Thoracic aorta (tissue), 2 donors: ENCODE data around the gene HOGA1. TPM values are rescaled to one million over a fixed set of nuclear protein-coding genes. Genes with fewer than 3 reads are reported as not detected.
"Not testable (repeated sequence)": the region's sequence is repeated elsewhere in the genome, so short reads cannot be mapped to it uniquely, and the experiment has no call there.

Experiments used
- ATAC-seq: fragments of 150-250 bp; one replicate; pipeline ENCODE4 v1.8.0; 2017; ENCODE audit warnings: low read depth; ENCODE audit not compliant: insufficient number of reproducible peaks, low FRiP score
- DNase-seq: peaks from one replicate; pipeline ENCODE4 v3.0.0-alpha.2; 2020; ENCODE audit warnings: low spot score
- H3K27ac ChIP-seq, 2 donors: fragments of 200-600 bp; sonication (generic); 1 replicate in 1 of 2; 2 replicates in 1 of 2; pipeline ENCODE4 v1.5.1; 2016; ENCODE audit warnings: mild to moderate bottlenecking in 2 of 2, moderate library complexity in 2 of 2
- H3K27me3 ChIP-seq: fragments of 200-600 bp; sonication (generic); replicated peaks from 2 replicates; pipeline ENCODE4 v1.6.0; 2016; ENCODE audit warnings: mild to moderate bottlenecking; ENCODE audit not compliant: insufficient read depth
- H3K36me3 ChIP-seq: fragments of 200-600 bp; sonication (generic); one replicate; pipeline ENCODE4 v1.5.1; 2016
- H3K4me1 ChIP-seq, 2 donors: fragments of 200-600 bp; sonication (generic); 1 replicate in 1 of 2; 2 replicates in 1 of 2; pipeline versions ENCODE4 v1.5.1 to v1.6.0; 2016; ENCODE audit warnings: low read depth in 2 of 2, mild to moderate bottlenecking in 1 of 2; ENCODE audit not compliant: control insufficient read depth in 1 of 2
- H3K4me3 ChIP-seq: fragments of 200-600 bp; sonication (generic); 2 replicates; pipeline ENCODE4 v1.5.1; 2016; ENCODE audit warnings: mild to moderate bottlenecking
- H3K9me3 ChIP-seq: fragments of 200-600 bp; sonication (generic); 2 replicates; pipeline ENCODE4 v1.5.1; 2016
- CTCF ChIP-seq: fragments of 200-600 bp; sonication (generic); IDR thresholded peaks from one replicate; pipeline ENCODE4 v1.5.1; 2019; ENCODE audit warnings: antibody characterized with exemption
- total RNA-seq, 2 donors: library from RNA; depleted of rRNA; stranded (reverse); fragments of >200 nt; gene quantifications; one replicate each; pipeline versions ENCODE4 v1.1.0 to v1.2.3, GENCODE V29; 2016

The HOGA1 gene
- total RNA-seq, 2 donors from 2014 or later, result 7.0 to 12.3 TPM

- H3K4me3 ChIP-seq, result no peak overlapping the region
- no peak for TF ChIP-seq CTCF
- H3K4me1 ChIP-seq, result peaks cover 14 to 41% of the 10 kb centered on the region in 2 donors
- DNase-seq (no peak), ATAC-seq (no peak)
- H3K27ac ChIP-seq, result no peak overlapping the region
- peaks cover 21% of the 10 kb centered on the region for H3K36me3 ChIP-seq
- H3K9me3 ChIP-seq, result no peaks in the 10 kb centered on the region
- H3K27me3 ChIP-seq, result no peaks in the 10 kb centered on the region
Measured at GRCh38 chr10:97647556-97647955, 63.4 kb downstream of the HOGA1 start.

- DNase-seq (no peak), ATAC-seq (peak; percentile 68)
- TF ChIP-seq CTCF, result no peak
- Histone ChIP-seq H3K9me3 (no peaks in the 10 kb centered on the region), H3K4me1 (peaks cover 10 to 30% of the 10 kb centered on the region in 2 donors), H3K27ac (peak overlapping the region in 1 of 2 donors; percentile 60), H3K36me3 (peaks cover 20% of the 10 kb centered on the region), H3K27me3 (no peaks in the 10 kb centered on the region), H3K4me3 (no peak overlapping the region)
Measured at GRCh38 chr10:97648562-97649404, 64.6 kb downstream of the HOGA1 start.

- H3K4me3 ChIP-seq, H3K9me3 ChIP-seq, ATAC-seq, DNase-seq, H3K27me3 ChIP-seq: not testable (repeated sequence)
- Histone ChIP-seq H3K36me3 (peaks cover 15% of the 10 kb centered on the region), H3K27ac (peak overlapping the region in 1 of 2 donors; percentile 60), H3K4me1 (peaks cover 10 to 27% of the 10 kb centered on the region in 2 donors)
Measured at GRCh38 chr10:97649405-97649750, 65.2 kb downstream of the HOGA1 start.

GRCh38 chr10:97650726-97651125 lies 66.5 kb downstream of the HOGA1 start:
- Histone ChIP-seq H3K4me3 (no peak overlapping the region), H3K4me1 (peaks cover 10 to 27% of the 10 kb centered on the region in 2 donors), H3K9me3 (no peaks in the 10 kb centered on the region), H3K27me3 (no peaks in the 10 kb centered on the region), H3K36me3 (peaks cover 11% of the 10 kb centered on the region), H3K27ac (no peak overlapping the region)
- no peak for TF ChIP-seq CTCF
- DNase-seq, result no peak
- no peak for ATAC-seq

GRCh38 chr10:97651773-97652172 lies 67.6 kb downstream of the HOGA1 start:
- no peak overlapping the region for H3K27ac ChIP-seq
- H3K27me3 ChIP-seq, result no peaks in the 10 kb centered on the region
- H3K4me1 ChIP-seq, result peaks cover 10 to 27% of the 10 kb centered on the region in 2 donors
- no peak for ATAC-seq
- TF ChIP-seq CTCF, result no peak
- H3K9me3 ChIP-seq, result no peaks in the 10 kb centered on the region
- H3K36me3 ChIP-seq, result peaks cover 18% of the 10 kb centered on the region
- H3K4me3 ChIP-seq, result no peak overlapping the region
- no peak for DNase-seq

GRCh38 chr10:97656777-97657176 lies 72.6 kb downstream of the HOGA1 start:
- ATAC-seq, result no peak
- Histone ChIP-seq H3K4me3 (no peak overlapping the region), H3K27me3 (no peaks in the 10 kb centered on the region), H3K9me3 (no peaks in the 10 kb centered on the region), H3K27ac (no peak overlapping the region), H3K36me3 (peaks cover 13% of the 10 kb centered on the region), H3K4me1 (no peaks in the 10 kb centered on the region)
- no peak for TF ChIP-seq CTCF
- no peak for DNase-seq
